ENCODE results near the gene EEF2K. TPM values are rescaled to one million over a fixed set of nuclear protein-coding genes. Genes with fewer than 3 reads are reported as not detected.

EEF2K gene
- polyA plus RNA-seq, 3 donors: 0.85 to 6.5 (median 1.7) TPM

GRCh38 chr16:22190776-22191531 lies 15.1 kb upstream of the EEF2K start:
- Mint-ChIP-seq H3K27me3 (ENCODE audit: low read depth in 3 of 3) (peaks cover 6 to 10% (median 9%) of the 10 kb centered on the region in 3 donors), H3K4me1 (peaks cover 40% of the 10 kb centered on the region), H3K27ac (peak overlapping the region; percentile 98 to 100 (median 100)), H3K36me3 (no peaks in the 10 kb centered on the region), H3K9me3 (no peaks in the 10 kb centered on the region), H3K4me3 (peak overlapping the region; percentile 88 to 95)
- intact Hi-C loops (cut with micrococcal nuclease): loop anchor here (1.0 to 10.0 kb wide), 6 partner anchors 16 to 669 kb away; partner anchors contain the start of genes CDR2 (in 2 of the 2), POLR3E (in 2 of the 2), EEF2K (in 1 of the 2) and METTL9 (in 1 of the 2)
- peaks cover 42 to 46% of the 10 kb centered on the region in 2 donors for H3K4me1 ChIP-seq (ENCODE audit: control insufficient read depth in 1 of 2, insufficient read depth in 2 of 2, low read length in 2 of 2)
- peak overlapping the region; percentile 91 to 94 for H3K27ac ChIP-seq (ENCODE audit: low read depth in 1 of 2, low read length in 2 of 2)
- no peaks in the 10 kb centered on the region for H3K79me2 ChIP-seq (ENCODE audit: insufficient read depth, low read length)
- H3K36me3 ChIP-seq (replicated peaks in 1 of 2; ENCODE audit: control insufficient read depth in 1 of 2, insufficient read depth in 2 of 2, low read length in 2 of 2): no peaks in the 10 kb centered on the region
- peak overlapping the region; percentile 70 for H3K9ac ChIP-seq (ENCODE audit: insufficient read depth, low read length, poor library complexity, severe bottlenecking)
- H3K27me3 ChIP-seq (ENCODE audit: control insufficient read depth in 2 of 2, insufficient read depth in 2 of 2, low read length in 2 of 2): no peaks in the 10 kb centered on the region
- H3K4me2 ChIP-seq (replicated peaks; ENCODE audit: extremely low read depth, low read length, poor library complexity, severe bottlenecking): peak overlapping the region; percentile 80
- no peaks in the 10 kb centered on the region for H4K20me1 ChIP-seq (ENCODE audit: insufficient read depth, low read length)
- peak overlapping the region; percentile 61 for H2AFZ ChIP-seq (ENCODE audit: insufficient read depth, low read depth, low read length, poor library complexity, severe bottlenecking)
- DNase-seq: peak; percentile 98 to 100 (median 100)
- WGBS (ENCODE audit: insufficient coverage): 0% methylated on average over 43 of the region's 43 CpGs
- no peaks in the 10 kb centered on the region for H3K9me3 ChIP-seq (replicated peaks in 1 of 2; ENCODE audit: control insufficient read depth in 1 of 2, insufficient read depth in 1 of 2, low read length in 2 of 2)
- peak overlapping the region; percentile 45 to 82 (median 55) for H3K4me3 ChIP-seq (replicated peaks in 1 of 3; ENCODE audit: low read depth in 2 of 3, low read length in 3 of 3)
- TF ChIP-seq CTCF (IDR thresholded peaks at IDR 0.05): no peak

GRCh38 chr16:22191532-22192260 lies 14.4 kb upstream of the EEF2K start:
- H3K27me3 Mint-ChIP-seq (ENCODE audit: low read depth in 3 of 3): peaks cover 6 to 10% (median 9%) of the 10 kb centered on the region in 3 donors
- no peaks in the 10 kb centered on the region for H3K9me3 ChIP-seq (replicated peaks in 1 of 2; ENCODE audit: control insufficient read depth in 1 of 2, insufficient read depth in 1 of 2, low read length in 2 of 2)
- peak in 1 of 3 donors; percentile 12 for DNase-seq
- peak overlapping the region; percentile 26 to 82 (median 55) for H3K4me3 ChIP-seq (replicated peaks in 1 of 3; ENCODE audit: low read depth in 2 of 3, low read length in 3 of 3)
- no peaks in the 10 kb centered on the region for H3K79me2 ChIP-seq (ENCODE audit: insufficient read depth, low read length)
- peak overlapping the region; percentile 91 to 94 for H3K27ac ChIP-seq (ENCODE audit: low read depth in 1 of 2, low read length in 2 of 2)
- no peaks in the 10 kb centered on the region for H4K20me1 ChIP-seq (ENCODE audit: insufficient read depth, low read length)
- peaks cover 43% of the 10 kb centered on the region for H3K4me1 Mint-ChIP-seq
- no peak for TF ChIP-seq CTCF (IDR thresholded peaks at IDR 0.05)
- intact Hi-C loops (cut with micrococcal nuclease): loop anchor here (1.0 to 10.0 kb wide), 6 partner anchors 15 to 669 kb away; partner anchors contain the start of genes CDR2 (in 2 of the 2), POLR3E (in 2 of the 2), EEF2K (in 1 of the 2) and METTL9 (in 1 of the 2)
- peak overlapping the region; percentile 28 for H2AFZ ChIP-seq (ENCODE audit: insufficient read depth, low read depth, low read length, poor library complexity, severe bottlenecking)
- H3K9me3 Mint-ChIP-seq: no peaks in the 10 kb centered on the region
- H3K9ac ChIP-seq (ENCODE audit: insufficient read depth, low read length, poor library complexity, severe bottlenecking): peak overlapping the region; percentile 70
- peak overlapping the region; percentile 98 to 100 (median 100) for H3K27ac Mint-ChIP-seq
- no peaks in the 10 kb centered on the region for H3K27me3 ChIP-seq (ENCODE audit: control insufficient read depth in 2 of 2, insufficient read depth in 2 of 2, low read length in 2 of 2)
- peaks cover 49 to 53% of the 10 kb centered on the region in 2 donors for H3K4me1 ChIP-seq (ENCODE audit: control insufficient read depth in 1 of 2, insufficient read depth in 2 of 2, low read length in 2 of 2)
- WGBS (ENCODE audit: insufficient coverage): 13% methylated on average over 5 of the region's 9 CpGs
- no peaks in the 10 kb centered on the region for H3K36me3 ChIP-seq (replicated peaks in 1 of 2; ENCODE audit: control insufficient read depth in 1 of 2, insufficient read depth in 2 of 2, low read length in 2 of 2)
- H3K4me2 ChIP-seq (replicated peaks; ENCODE audit: extremely low read depth, low read length, poor library complexity, severe bottlenecking): peak overlapping the region; percentile 80
- no peaks in the 10 kb centered on the region for H3K36me3 Mint-ChIP-seq
- H3K4me3 Mint-ChIP-seq: peak overlapping the region; percentile 88 to 95

All from CD14-positive monocyte (primary cell).